Right lobe of liver (tissue), 4 donors: ENCODE measurements around the gene ZNF534.

Source experiments
- CTCF ChIP-seq, 4 donors: fragments of 200-600 bp in 3 of 4; fragments of 450-650 bp in 1 of 4; IDR thresholded peaks; one replicate each; pipeline versions ENCODE4 v1.5.1 to v1.8.0; 2016 to 2022; ENCODE audit warnings: antibody characterized with exemption in 4 of 4, mild to moderate bottlenecking in 2 of 4
- POLR2A ChIP-seq: fragments of 450-650 bp; IDR thresholded peaks from one replicate; pipeline ENCODE4 v1.6.1; 2017; ENCODE audit warnings: antibody characterized with exemption, mild to moderate bottlenecking
- donor health status: DM: no; HTN: no; CAD: no.
- donor health status: DM: no; HTN: no; CAD: no.
- donor health status: DM: no; HTN: yes; CAD: no.

GRCh38 chr19:52464798-52465470, 36.0 kb downstream of the ZNF534 start:
- no peak for TF ChIP-seq CTCF (IDR thresholded peaks at IDR 0.05)
- TF ChIP-seq POLR2A, result no peak
